ENCODE measurements around the gene DPYD. TPM values are rescaled to one million over a fixed set of nuclear protein-coding genes. Genes with fewer than 3 reads are reported as not detected.

DPYD gene
- total RNA-seq, 1 experiment from 2014 or later, result 7.0 TPM

DNA sequence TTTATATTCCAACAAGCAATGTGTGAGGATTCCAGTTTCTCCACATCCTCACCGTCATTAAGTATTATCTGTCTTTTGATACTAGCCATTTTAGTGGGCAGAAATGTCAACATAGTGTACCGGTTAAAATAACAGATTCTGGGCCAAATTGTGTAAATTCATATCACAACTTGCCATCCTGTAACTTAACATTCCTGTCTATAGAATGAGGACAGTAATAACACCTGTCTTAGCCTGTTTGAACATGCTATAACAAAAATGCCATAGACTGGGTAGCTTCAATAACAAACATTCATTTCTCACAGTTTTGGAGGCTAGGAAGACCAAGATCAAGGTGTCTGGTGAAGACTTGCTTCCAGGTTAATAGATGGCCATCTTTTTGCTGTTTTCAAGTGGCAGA, 708.2 kb downstream of the DPYD start:
- Mint-ChIP-seq H3K27me3 (ENCODE audit: insufficient read depth, unreplicated experiment) (no peaks in the 10 kb centered on the region), H3K9me3 (ENCODE audit: unreplicated experiment) (no peaks in the 10 kb centered on the region), H3K27ac (ENCODE audit: unreplicated experiment) (no peak overlapping the region), H3K4me3 (ENCODE audit: unreplicated experiment) (no peak overlapping the region), H3K4me1 (ENCODE audit: low read depth, unreplicated experiment) (no peaks in the 10 kb centered on the region), H3K36me3 (ENCODE audit: insufficient read depth, unreplicated experiment) (no peaks in the 10 kb centered on the region)
- Histone ChIP-seq H3K27me3 (replicated peaks; ENCODE audit: control insufficient read depth, insufficient read depth, low read length) (no peaks in the 10 kb centered on the region), H3K9me3 (no peaks in the 10 kb centered on the region), H3K4me3 (ENCODE audit: low read depth, low read length) (no peak overlapping the region), H3K36me3 (ENCODE audit: control insufficient read depth, insufficient read depth, low read length) (no peaks in the 10 kb centered on the region), H3K4me1 (no peaks in the 10 kb centered on the region)
- CTCF ChIA-PET, result no interaction called here
- POLR2A ChIA-PET, result no interaction called here
- BruUV-seq (replicated peaks), result no TSS peak
- intact Hi-C loops (cut with micrococcal nuclease; ENCODE audit: unreplicated experiment), result no loop called here
- no peak for DNase-seq
- TF ChIP-seq, protein P1, sequence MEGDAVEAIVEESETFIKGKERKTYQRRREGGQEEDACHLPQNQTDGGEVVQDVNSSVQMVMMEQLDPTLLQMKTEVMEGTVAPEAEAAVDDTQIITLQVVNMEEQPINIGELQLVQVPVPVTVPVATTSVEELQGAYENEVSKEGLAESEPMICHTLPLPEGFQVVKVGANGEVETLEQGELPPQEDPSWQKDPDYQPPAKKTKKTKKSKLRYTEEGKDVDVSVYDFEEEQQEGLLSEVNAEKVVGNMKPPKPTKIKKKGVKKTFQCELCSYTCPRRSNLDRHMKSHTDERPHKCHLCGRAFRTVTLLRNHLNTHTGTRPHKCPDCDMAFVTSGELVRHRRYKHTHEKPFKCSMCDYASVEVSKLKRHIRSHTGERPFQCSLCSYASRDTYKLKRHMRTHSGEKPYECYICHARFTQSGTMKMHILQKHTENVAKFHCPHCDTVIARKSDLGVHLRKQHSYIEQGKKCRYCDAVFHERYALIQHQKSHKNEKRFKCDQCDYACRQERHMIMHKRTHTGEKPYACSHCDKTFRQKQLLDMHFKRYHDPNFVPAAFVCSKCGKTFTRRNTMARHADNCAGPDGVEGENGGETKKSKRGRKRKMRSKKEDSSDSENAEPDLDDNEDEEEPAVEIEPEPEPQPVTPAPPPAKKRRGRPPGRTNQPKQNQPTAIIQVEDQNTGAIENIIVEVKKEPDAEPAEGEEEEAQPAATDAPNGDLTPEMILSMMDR (IDR thresholded peaks at IDR 0.05; ENCODE audit: insufficient read depth in 1 of 2, low read depth in 1 of 2, low read length in 1 of 2, severe bottlenecking in 1 of 2, unreplicated experiment in 1 of 2), result no peak

DNA sequence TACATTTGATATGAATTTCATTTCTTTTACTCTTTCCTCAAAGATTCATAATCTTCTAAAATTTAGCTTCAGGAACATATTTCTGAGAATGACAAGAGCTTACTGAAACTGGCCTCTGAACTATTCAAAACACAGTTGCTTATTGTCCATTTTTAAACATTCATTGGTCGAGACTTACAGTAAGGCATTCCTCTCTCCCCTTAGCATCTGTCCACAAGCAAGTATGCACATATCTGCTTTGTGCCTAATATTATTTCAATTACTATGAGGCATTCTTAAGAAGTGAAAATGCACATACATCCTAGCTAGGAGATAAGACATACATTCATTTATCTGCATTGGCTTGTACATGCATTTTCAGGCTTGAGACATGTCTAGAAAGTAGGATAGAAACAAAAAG, 710.5 kb downstream of the DPYD start:
- ChIA-PET CTCF (no interaction called here), POLR2A (no interaction called here)
- BruUV-seq (replicated peaks), result no TSS peak
- no peak overlapping the region for H3K4me3 Mint-ChIP-seq (ENCODE audit: unreplicated experiment)
- no peaks in the 10 kb centered on the region for H3K4me1 ChIP-seq
- H3K4me1 Mint-ChIP-seq (ENCODE audit: low read depth, unreplicated experiment), result no peaks in the 10 kb centered on the region
- intact Hi-C loops (cut with micrococcal nuclease; ENCODE audit: unreplicated experiment), result no loop called here
- H3K27me3 ChIP-seq (replicated peaks; ENCODE audit: control insufficient read depth, insufficient read depth, low read length), result no peaks in the 10 kb centered on the region
- DNase-seq, result no peak
- no peaks in the 10 kb centered on the region for H3K27me3 Mint-ChIP-seq (ENCODE audit: insufficient read depth, unreplicated experiment)
- TF ChIP-seq, protein P1 (IDR thresholded peaks at IDR 0.05; ENCODE audit: insufficient read depth in 1 of 2, low read depth in 1 of 2, low read length in 1 of 2, severe bottlenecking in 1 of 2, unreplicated experiment in 1 of 2), result no peak
- H3K4me3 ChIP-seq (ENCODE audit: low read depth, low read length), result no peak overlapping the region
- no peaks in the 10 kb centered on the region for H3K36me3 ChIP-seq (ENCODE audit: control insufficient read depth, insufficient read depth, low read length)
- H3K27ac Mint-ChIP-seq (ENCODE audit: unreplicated experiment), result no peak overlapping the region
- H3K9me3 ChIP-seq, result no peaks in the 10 kb centered on the region
- no peaks in the 10 kb centered on the region for H3K9me3 Mint-ChIP-seq (ENCODE audit: unreplicated experiment)
- H3K36me3 Mint-ChIP-seq (ENCODE audit: insufficient read depth, unreplicated experiment), result no peaks in the 10 kb centered on the region

DNA sequence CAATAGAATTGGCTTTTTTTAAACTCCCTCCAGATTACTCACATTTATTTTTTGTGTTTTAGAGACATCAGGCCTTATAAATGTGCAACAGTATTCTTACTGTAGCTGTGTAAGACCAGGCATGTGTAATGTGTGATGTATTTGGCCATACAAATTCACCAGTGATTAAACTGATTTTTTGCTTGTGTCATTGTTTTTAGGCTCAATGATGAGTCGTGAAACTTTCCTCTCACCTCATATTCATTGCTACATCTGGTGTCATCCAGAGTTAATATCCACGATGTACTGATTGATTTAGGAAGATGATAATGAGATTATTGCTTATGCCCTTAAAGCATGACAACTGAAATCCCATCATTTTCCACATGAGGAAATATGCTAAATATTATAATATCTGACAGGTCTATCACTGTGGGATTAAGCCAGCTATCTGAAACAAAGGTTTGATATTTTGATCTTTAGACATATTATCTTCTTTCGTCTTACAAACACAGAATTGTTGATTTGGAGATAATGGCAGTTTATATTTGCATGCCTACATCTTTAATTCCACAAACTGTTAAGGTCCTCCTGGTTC, 711.4 kb downstream of the DPYD start:
- H3K27me3 ChIP-seq (replicated peaks; ENCODE audit: control insufficient read depth, insufficient read depth, low read length), result no peaks in the 10 kb centered on the region
- POLR2A ChIA-PET, result no interaction called here
- BruUV-seq (replicated peaks), result no TSS peak
- no peaks in the 10 kb centered on the region for H3K9me3 ChIP-seq
- no peak overlapping the region for H3K4me3 ChIP-seq (ENCODE audit: low read depth, low read length)
- TF ChIP-seq, protein P1 (IDR thresholded peaks at IDR 0.05; ENCODE audit: insufficient read depth in 1 of 2, low read depth in 1 of 2, low read length in 1 of 2, severe bottlenecking in 1 of 2, unreplicated experiment in 1 of 2), result no peak
- no peaks in the 10 kb centered on the region for H3K4me1 ChIP-seq
- CTCF ChIA-PET, result no interaction called here
- H3K4me3 Mint-ChIP-seq (ENCODE audit: unreplicated experiment), result no peak overlapping the region
- H3K36me3 Mint-ChIP-seq (ENCODE audit: insufficient read depth, unreplicated experiment), result no peaks in the 10 kb centered on the region
- H3K36me3 ChIP-seq (ENCODE audit: control insufficient read depth, insufficient read depth, low read length), result no peaks in the 10 kb centered on the region
- no peaks in the 10 kb centered on the region for H3K4me1 Mint-ChIP-seq (ENCODE audit: low read depth, unreplicated experiment)
- H3K27me3 Mint-ChIP-seq (ENCODE audit: insufficient read depth, unreplicated experiment), result no peaks in the 10 kb centered on the region
- H3K27ac Mint-ChIP-seq (ENCODE audit: unreplicated experiment), result no peak overlapping the region
- H3K9me3 Mint-ChIP-seq (ENCODE audit: unreplicated experiment), result no peaks in the 10 kb centered on the region
- intact Hi-C loops (cut with micrococcal nuclease; ENCODE audit: unreplicated experiment), result no loop called here
- DNase-seq, result no peak
